GM04503 (cell line): ENCODE results near the gene SLC35A1.

Source experiments
- DNase-seq: peaks from one replicate; pipeline ENCODE4 v3.0.0-alpha.2; 2012; ENCODE audit warnings: low read depth

The SLC35A1 gene

GRCh38 chr6:87529221-87529620, 56.4 kb downstream of the SLC35A1 start:
- no peak for DNase-seq

DNA sequence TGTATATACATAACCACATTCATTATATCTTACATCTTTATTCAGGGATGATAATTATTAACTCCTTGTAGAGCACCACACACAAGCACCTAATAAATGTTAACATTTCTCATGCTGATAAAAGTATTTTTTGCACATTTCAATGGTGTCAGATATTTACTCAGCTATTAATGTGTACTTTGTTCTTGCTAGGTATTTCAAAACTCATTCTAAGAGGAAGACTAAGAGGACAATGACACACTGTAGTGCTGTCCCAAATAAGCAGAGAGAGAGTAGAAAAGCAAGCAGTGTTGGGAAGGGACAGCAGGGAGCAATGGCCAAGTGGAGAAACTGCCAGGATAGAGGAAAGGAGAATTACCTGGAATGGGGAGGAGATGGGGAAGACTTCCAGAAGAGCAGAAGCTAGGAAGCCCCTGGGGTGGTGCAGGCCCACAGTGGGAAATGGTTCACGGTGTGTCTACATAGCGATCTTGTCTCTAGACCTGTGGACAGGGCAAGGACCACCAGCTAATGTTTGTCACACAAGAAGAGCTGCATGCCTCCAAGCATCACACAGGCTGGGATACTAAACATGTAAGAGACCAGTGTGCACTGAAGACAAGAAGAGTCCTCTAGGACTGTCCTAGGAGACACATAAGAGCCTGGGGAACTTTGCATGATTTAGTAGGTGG, 61.7 kb downstream of the SLC35A1 start:
- no peak for DNase-seq

- no peak for DNase-seq
Observed at GRCh38 chr6:87538510-87539260, 65.9 kb downstream of the SLC35A1 start.

- no peak for DNase-seq
Observed at GRCh38 chr6:87539554-87539953, 66.8 kb downstream of the SLC35A1 start.

GRCh38 chr6:87540539-87540938, 67.8 kb downstream of the SLC35A1 start:
- no peak for DNase-seq

GRCh38 chr6:87541041-87541440, 68.3 kb downstream of the SLC35A1 start:
- DNase-seq: no peak

- DNase-seq: no peak
Observed at GRCh38 chr6:87541744-87542143, 69.0 kb downstream of the SLC35A1 start.

DNA sequence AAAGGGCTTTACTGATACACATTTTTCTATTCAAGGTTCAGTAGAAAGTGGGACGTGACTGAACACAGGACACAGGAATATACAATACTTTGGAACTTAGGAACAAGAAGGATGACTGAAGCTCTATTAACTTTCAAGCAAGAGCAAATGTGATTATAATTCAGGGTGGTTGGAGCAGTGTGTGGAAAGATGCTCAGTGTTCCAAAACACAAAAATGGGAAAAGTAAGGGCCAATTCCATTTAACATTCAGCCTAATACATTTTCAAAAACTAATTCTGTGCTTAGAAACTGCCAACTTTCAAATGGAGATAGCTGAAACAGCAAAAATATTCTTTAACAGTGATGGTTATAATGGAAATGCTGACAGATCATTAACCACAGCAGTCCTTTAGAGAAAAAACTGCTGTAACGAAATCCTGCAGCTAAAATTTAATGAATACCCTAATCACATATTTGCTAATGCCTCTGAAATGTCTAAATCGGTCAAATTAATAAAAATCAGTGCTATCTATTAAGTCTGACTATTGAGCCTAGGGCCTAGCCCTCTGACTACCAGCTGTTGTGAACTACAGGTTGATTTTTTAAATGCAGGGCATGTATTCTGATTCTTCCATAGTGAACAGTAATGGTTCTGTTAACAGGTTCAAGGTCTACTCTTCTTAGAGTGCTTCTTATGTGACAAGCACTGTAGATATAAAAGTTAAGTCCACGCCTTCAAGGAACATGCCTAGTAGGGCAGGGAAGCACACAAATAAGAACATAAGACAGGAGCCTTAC, 71.1 kb downstream of the SLC35A1 start:
- DNase-seq: no peak

GRCh38 chr6:87544474-87544735, 71.6 kb downstream of the SLC35A1 start:
- DNase-seq: no peak

GRCh38 chr6:87551799-87552198, 79.0 kb downstream of the SLC35A1 start:
- DNase-seq: no peak

DNA sequence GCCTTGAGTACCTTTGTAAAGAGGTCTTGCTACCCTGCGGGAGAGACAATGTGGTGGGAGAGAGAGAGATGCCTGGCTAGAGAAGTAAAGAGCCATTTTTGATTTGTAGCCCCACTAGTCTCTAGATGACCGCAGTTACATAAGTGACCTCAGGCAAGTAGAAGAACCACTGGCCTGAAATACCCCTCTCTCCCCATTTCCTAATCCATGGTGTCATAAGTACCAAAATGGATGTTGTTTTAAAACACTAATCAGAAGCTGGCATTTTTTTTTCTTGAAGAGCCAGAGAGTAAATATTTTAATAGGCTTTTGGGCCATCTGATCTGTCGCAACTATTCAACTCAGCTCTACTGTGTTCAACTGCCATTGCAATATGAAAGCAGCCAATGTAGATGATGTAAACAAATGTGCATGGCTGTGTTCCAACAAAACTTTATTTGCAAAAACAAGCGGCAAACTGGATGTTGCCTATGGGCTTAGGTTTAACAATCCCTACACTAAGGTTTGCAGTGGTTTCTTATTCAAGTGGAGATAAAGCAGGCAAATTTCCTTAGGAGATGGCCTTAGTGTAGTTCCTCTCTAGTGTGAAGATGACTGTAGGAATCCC, 80.5 kb downstream of the SLC35A1 start:
- DNase-seq: no peak

DNA sequence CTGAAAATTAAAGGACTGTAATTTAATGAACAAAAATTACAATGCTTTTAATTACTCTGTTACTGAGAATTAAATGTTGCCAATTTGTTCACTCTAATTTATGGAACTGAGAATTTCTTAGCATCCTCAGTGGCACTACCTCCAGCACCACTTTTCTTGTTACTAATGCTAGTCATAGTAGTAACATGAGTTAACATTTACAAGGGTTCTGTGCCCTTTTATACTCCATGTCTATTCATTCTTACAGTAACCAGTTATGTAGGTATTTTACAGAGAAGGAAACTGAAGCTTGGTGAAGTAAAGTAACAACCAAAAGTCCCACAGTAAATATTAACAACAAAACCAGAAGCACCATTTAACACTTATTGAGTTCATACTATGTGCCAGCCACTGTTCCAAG, 82.7 kb downstream of the SLC35A1 start:
- no peak for DNase-seq

DNA sequence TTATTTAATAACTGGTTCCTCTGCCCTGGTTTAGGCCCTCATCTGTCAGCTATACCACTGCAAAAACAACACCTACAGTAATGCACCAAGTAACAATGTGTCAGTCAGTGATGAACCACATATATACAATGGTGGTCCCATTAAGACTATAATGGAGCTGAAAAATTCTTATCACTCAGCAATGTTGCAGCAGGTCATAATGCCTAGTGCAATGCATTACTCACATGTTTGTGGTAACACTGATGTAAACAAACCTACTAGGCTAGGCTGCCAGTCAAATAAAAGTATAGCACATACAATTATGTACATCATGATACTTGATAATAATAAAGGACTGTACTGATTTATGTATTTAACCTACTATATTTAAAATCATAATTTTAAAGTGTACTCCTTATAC, 85.7 kb downstream of the SLC35A1 start:
- DNase-seq: no peak

DNA sequence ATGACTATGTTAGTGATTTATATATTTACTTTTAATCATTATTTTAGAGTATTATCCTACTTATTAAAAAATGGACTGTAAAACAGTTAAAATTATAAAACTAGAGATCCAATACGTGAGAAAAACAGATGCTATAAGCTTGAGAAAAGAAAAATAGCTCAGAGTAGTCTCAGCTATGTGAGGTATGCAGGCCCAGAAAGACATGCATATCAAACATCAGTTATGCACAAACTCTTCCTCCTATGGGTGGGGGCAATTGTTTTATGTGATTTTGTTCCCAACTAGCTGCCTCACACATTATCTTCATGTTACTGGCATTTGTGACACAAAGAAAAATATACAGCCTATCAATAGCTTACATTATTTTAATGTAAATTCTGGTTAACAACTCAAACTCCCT, 88.2 kb downstream of the SLC35A1 start:
- no peak for DNase-seq
